Measurements from ENCODE around the gene FOXJ2.
"Not testable (repeated sequence)": the region's sequence is repeated elsewhere in the genome, so short reads cannot be mapped to it uniquely, and the experiment has no call there.

The FOXJ2 gene

DNA sequence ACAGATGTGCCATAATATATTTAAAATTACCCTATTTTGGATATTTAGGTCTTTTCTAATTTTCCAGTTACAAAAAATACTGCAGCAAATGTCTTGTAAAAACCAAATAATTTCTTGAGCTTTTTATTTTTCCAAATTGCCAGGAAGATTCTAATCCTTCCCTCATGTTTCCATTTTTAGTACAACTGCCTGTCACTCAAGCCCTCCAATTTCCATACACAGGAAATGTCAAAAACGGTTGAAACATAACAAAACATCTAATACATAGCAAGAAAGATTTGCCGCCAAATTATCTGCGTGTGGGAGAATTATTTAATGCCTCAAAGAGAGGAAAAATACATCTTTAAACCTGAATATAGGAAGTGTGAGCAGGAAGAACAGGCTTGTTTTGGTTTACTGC is 2.3 kb upstream of the FOXJ2 start:
- no peak for DNase-seq (ENCODE audit: low read depth)

- not testable (repeated sequence) for DNase-seq (ENCODE audit: low read depth)
These were observed 1.5 kb upstream of the FOXJ2 start for GRCh38 chr12:8031017-8031416.

DNA sequence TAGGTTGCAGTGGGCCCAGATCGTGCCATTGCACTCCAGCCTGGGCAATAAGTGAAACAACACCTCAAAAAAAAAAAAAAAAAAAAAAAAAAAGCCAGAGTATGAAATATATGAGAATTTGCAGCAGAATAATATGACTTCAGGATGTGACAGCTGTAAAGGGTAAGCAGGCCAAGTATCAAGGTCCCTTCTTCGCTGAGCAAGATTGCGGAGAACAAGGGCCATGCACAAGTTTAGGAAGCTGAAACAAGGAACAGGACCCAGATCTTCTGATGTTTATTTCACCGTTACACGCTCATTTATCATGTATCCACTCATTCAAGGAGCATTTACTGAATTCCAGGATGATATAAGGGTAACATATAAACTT is 659 bp upstream of the FOXJ2 start:
- DNase-seq (ENCODE audit: low read depth), result no peak

DNA sequence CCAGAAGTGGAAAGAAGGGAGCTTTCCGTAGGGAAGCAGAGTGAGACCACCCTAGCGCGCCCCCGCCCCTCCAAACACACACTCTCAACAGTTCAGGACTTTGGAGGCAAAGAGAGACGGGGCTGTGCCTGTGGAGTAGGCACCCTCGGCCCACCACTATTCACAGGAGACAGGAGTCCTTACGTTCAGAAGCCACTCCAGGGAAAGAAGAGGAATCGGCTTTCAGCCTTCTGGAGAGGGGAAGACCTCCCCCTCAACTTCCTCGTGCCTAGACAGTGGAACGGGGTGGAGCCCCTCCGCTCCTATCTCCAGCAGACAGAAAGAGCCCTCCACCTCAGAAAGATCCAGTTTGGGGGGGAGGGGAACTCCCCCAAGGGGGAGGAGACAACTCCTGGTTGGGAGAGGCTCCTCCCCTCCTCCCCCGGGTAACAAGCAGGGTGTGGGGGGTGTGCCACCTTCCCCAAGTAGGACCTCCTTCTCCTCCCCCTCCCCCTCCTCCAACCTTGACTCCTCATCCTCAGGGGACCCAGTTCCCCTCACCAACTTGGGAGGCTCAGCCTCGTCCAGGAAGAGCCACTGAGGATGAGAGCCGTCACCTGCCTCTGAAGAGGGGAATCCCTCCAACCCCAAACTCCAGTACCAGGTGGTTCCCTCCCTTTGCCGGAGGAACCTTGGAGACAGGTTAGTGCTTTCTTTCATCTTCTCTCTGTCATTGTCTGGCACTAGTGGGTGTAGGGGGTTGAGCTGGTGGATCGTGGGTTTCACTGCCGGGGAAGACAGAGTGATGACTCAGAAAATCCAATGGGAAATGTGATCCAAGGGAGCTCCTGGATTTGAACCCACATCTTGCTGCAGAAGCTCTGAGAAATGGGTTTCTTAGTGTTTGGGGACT is 883 bp downstream of the FOXJ2 start:
- no peak for DNase-seq (ENCODE audit: low read depth)

- DNase-seq (ENCODE audit: low read depth), result no peak
These were observed 2.3 kb downstream of the FOXJ2 start for GRCh38 chr12:8034802-8035201.

GRCh38 chr12:8035440-8036010 is 3.0 kb downstream of the FOXJ2 start:
- DNase-seq (ENCODE audit: low read depth), result no peak

- DNase-seq (ENCODE audit: low read depth), result no peak
These were observed 3.8 kb downstream of the FOXJ2 start for GRCh38 chr12:8036346-8036745.

- no peak for DNase-seq (ENCODE audit: low read depth)
These were observed 4.6 kb downstream of the FOXJ2 start for GRCh38 chr12:8037046-8037663.

GRCh38 chr12:8037947-8038346 is 5.4 kb downstream of the FOXJ2 start:
- no peak for DNase-seq (ENCODE audit: low read depth)

- no peak for DNase-seq (ENCODE audit: low read depth)
These were observed 6.2 kb downstream of the FOXJ2 start for GRCh38 chr12:8038659-8039114.

- no peak for DNase-seq (ENCODE audit: low read depth)
These were observed 8.3 kb downstream of the FOXJ2 start for GRCh38 chr12:8040791-8041190.

GRCh38 chr12:8045952-8046944 is 13.7 kb downstream of the FOXJ2 start:
- DNase-seq (ENCODE audit: low read depth), result peak; percentile 85

DNA sequence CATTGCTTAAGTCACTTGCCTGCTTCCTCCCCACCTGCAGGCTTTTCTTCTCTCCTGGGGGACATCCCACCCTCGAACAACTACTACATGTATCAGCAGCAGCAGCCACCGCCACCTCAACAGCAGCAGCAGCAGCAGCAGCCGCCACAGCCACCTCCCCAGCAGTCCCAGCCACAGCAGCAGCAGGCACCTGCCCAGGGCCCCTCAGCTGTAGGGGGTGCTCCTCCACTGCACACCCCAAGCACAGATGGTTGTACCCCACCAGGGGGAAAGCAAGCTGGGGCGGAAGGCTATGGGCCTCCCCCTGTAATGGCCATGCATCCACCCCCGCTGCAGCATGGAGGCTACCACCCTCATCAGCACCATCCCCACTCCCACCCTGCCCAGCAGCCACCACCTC is 15.3 kb downstream of the FOXJ2 start:
- DNase-seq (ENCODE audit: low read depth), result no peak

DNA sequence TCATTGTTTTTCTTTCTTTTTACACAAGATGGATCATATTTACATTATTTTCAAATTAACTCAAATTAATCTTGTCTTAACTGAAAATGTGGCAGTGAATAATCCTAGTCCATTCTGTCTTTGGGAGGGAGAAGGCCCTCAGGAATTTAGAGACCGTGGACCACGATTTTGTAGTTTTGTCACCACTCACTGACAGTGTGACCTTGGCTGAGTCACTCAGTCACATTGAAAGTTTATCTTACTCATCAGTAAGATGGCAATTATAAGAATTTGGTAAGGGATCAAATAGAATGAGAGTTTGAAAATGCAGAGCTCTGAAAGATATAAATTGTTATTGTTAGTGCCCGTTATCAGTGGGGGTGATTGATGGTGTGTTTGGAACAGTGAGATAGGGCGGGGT is 16.4 kb downstream of the FOXJ2 start:
- no peak for DNase-seq (ENCODE audit: low read depth)

- DNase-seq (ENCODE audit: low read depth), result no peak
These were observed 18.2 kb downstream of the FOXJ2 start for GRCh38 chr12:8050600-8051250.

DNA sequence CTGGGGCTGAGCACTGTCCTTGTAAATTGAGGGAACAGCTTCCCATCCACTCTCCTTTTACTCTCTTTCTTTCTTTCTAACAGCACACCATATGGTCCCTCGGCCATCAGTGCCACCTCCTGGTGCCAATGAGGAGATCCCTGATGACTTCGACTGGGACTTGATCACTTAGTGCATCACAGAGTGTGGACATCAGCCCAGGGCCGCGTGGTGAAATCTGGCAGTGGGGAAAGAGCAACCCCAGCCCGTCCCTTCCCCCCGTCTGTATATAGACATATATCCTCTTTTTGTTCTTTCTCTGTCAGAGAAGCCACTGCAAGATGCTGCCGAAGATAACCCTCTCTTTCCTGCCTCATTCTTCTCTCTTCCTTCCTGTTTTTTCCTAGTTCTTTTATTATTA is 20.2 kb downstream of the FOXJ2 start:
- no peak for DNase-seq (ENCODE audit: low read depth)

DNA sequence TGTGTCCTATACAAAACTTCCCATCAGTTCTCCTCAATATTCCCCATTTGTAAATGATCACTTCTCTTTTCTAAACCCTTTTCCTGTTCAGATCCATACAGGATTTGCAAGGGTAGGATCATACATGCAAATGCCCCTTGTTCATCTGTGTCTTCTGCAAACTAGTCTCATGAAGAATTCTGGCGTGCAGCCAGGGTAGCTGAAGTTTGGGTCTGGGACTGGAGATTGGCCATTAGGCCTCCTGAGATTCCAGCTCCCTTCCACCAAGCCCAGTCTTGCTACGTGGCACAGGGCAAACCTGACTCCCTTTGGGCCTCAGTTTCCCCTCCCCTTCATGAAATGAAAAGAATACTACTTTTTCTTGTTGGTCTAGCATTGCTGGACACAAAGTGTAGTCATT is 22.3 kb downstream of the FOXJ2 start:
- DNase-seq (ENCODE audit: low read depth), result no peak

DNA sequence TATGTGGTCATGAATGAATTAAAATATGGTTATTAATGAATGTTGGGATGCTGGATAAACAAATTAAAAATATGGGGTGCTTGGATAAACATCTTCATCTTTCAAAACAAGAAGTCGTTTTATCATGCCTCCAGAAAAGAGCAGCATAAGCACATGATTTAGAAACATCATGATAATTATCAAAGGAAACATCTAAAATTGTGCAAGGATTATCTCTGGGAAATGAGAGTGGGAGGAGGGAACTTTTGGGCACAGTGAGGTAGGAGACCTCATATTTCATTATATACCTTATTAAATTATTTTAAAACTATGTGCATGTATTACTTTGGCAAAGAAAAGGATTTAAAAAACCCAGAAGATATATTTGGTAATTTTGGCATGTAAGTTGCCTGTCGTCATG is 24.8 kb downstream of the FOXJ2 start:
- no peak for DNase-seq (ENCODE audit: low read depth)

- no peak for DNase-seq (ENCODE audit: low read depth)
These were observed 25.3 kb downstream of the FOXJ2 start for GRCh38 chr12:8057839-8058238.

DNA sequence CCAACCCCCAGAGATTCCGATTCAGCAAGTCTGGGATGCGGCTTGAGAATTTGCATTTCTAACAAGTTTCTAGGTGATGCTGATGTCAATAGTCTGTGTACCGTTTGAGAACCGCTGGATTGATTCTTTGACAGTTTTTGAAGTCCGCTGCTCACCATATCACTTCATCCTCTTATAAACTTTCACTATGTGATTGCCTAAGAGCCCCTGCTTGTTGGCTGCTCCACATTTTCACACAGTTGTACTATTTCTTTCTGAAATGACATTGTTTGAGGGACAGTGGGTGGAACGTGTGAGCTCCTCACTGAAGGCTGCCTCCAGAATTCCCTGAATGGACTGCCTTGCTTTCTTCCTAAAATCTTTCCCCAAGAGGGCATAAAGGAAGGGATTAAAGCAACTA is 26.0 kb downstream of the FOXJ2 start:
- DNase-seq (ENCODE audit: low read depth), result no peak

GRCh38 chr12:8064131-8064530 is 31.6 kb downstream of the FOXJ2 start:
- no peak for DNase-seq (ENCODE audit: low read depth)

All from stimulated activated CD8-positive, alpha-beta memory T cell treated with anti-CD3 and anti-CD28 coated beads, Interleukin-15, amount 100 ng/mL, for 1 hour (primary cell).